H9 (cell line): ENCODE results near the gene TFAP2C. TPM values are rescaled to one million over a fixed set of nuclear protein-coding genes. Genes with fewer than 3 reads are reported as not detected.
A peak's percentile ranks its signal among the peaks of the same experiment; 100 is the strongest.

Experiments
- DNase-seq: peaks from one replicate; pipeline ENCODE4 v3.0.0-alpha.2; 2017
- H2AFZ ChIP-seq: one replicate; pipeline ENCODE4 v1.6.1; 2013; ENCODE audit warnings: mild to moderate bottlenecking, low read length, control low read depth, moderate library complexity
- H2AK5ac ChIP-seq: 2 replicates; pipeline ENCODE4 v1.6.1; 2013; ENCODE audit warnings: low read length, control low read depth, mixed read lengths; ENCODE audit not compliant: insufficient read length
- H2BK120ac ChIP-seq: one replicate; pipeline ENCODE4 v1.6.1; 2013; ENCODE audit warnings: low read depth, mild to moderate bottlenecking, low read length, control low read depth, inconsistent platforms; ENCODE audit not compliant: poor library complexity, severe bottlenecking
- H2BK12ac ChIP-seq: 2 replicates; pipeline ENCODE4 v1.6.1; 2013; ENCODE audit warnings: low read length, control low read depth, mixed read lengths, low read depth; ENCODE audit not compliant: insufficient read length
- H2BK15ac ChIP-seq: 2 replicates; pipeline ENCODE4 v1.6.1; 2013; ENCODE audit warnings: low read depth, low read length, control low read depth
- H2BK20ac ChIP-seq: one replicate; pipeline ENCODE4 v1.6.1; 2013; ENCODE audit warnings: low read depth, mild to moderate bottlenecking, low read length, control low read depth, inconsistent platforms; ENCODE audit not compliant: poor library complexity, severe bottlenecking
- H2BK5ac ChIP-seq: 2 replicates; pipeline ENCODE4 v1.6.1; 2013; ENCODE audit warnings: low read length, control low read depth, mixed read lengths; ENCODE audit not compliant: insufficient read length
- H3K14ac ChIP-seq: 2 replicates; pipeline ENCODE4 v1.6.1; 2013; ENCODE audit warnings: low read length, control low read depth; ENCODE audit not compliant: insufficient read depth
- H3K18ac ChIP-seq: 2 replicates; pipeline ENCODE4 v1.6.1; 2013; ENCODE audit warnings: low read depth, mild to moderate bottlenecking, mixed read lengths, low read length, control low read depth; ENCODE audit not compliant: insufficient read length
- H3K23ac ChIP-seq: 2 replicates; pipeline ENCODE4 v1.6.1; 2013; ENCODE audit warnings: low read length, control low read depth, mixed read lengths, low read depth; ENCODE audit not compliant: insufficient read length
- H3K23me2 ChIP-seq: 2 replicates; pipeline ENCODE4 v1.6.1; 2013; ENCODE audit warnings: low read depth, mild to moderate bottlenecking, mixed read lengths, low read length, control low read depth; ENCODE audit not compliant: insufficient read length, poor library complexity, severe bottlenecking
- H3K27ac ChIP-seq: 2 replicates; pipeline ENCODE4 v1.5.1; 2013; ENCODE audit warnings: low read length, control low read depth, mixed read lengths, low read depth; ENCODE audit not compliant: insufficient read length
- H3K27me3 ChIP-seq: 2 replicates; pipeline ENCODE4 v1.6.1; 2013; ENCODE audit warnings: low read length, control low read depth, inconsistent platforms; ENCODE audit not compliant: insufficient read depth
- H3K4ac ChIP-seq: 2 replicates; pipeline ENCODE4 v1.6.1; 2013; ENCODE audit warnings: low read depth, mild to moderate bottlenecking, control low read depth, inconsistent platforms, low read length, moderate library complexity
- H3K4me1 ChIP-seq: 2 replicates; pipeline ENCODE4 v1.6.1; 2013; ENCODE audit warnings: low read length, control low read depth, inconsistent platforms; ENCODE audit not compliant: insufficient read depth
- H3K4me2 ChIP-seq: 2 replicates; pipeline ENCODE4 v1.6.1; 2013; ENCODE audit warnings: low read length, control low read depth, mixed read lengths; ENCODE audit not compliant: insufficient read length, insufficient read depth
- H3K56ac ChIP-seq: 2 replicates; pipeline ENCODE4 v1.6.1; 2013; ENCODE audit warnings: low read depth, mild to moderate bottlenecking, mixed read lengths, low read length, control low read depth; ENCODE audit not compliant: insufficient read length
- H3K79me1 ChIP-seq: 2 replicates; pipeline ENCODE4 v1.6.1; 2013; ENCODE audit warnings: low read depth, mild to moderate bottlenecking, moderate library complexity, low read length, control low read depth, inconsistent platforms; ENCODE audit not compliant: insufficient read depth, poor library complexity, severe bottlenecking
- H3K79me2 ChIP-seq: 2 replicates; pipeline ENCODE4 v1.6.1; 2013; ENCODE audit warnings: low read length, control low read depth, inconsistent platforms; ENCODE audit not compliant: insufficient read depth
- H3K9ac ChIP-seq: 2 replicates; pipeline ENCODE4 v1.6.1; 2013; ENCODE audit warnings: low read length, control low read depth, mixed read lengths; ENCODE audit not compliant: insufficient read length; ENCODE audit errors: extremely low read depth
- H3K9me3 ChIP-seq: one replicate; pipeline ENCODE4 v1.6.1; 2013; ENCODE audit warnings: low read depth, low read length, inconsistent platforms; ENCODE audit not compliant: control insufficient read depth
- H3T11ph ChIP-seq: one replicate; pipeline ENCODE4 v1.6.1; 2013; ENCODE audit warnings: mild to moderate bottlenecking, low read length, control low read depth, inconsistent platforms
- H4K20me1 ChIP-seq: one replicate; pipeline ENCODE4 v1.6.1; 2013; ENCODE audit not compliant: control insufficient read depth, insufficient read length, insufficient read depth
- H4K5ac ChIP-seq: 2 replicates; pipeline ENCODE4 v1.6.1; 2013; ENCODE audit warnings: low read depth, mild to moderate bottlenecking, mixed read lengths, low read length, control low read depth; ENCODE audit not compliant: insufficient read length
- H4K8ac ChIP-seq: replicated peaks from 2 replicates; pipeline ENCODE4 v1.6.1; 2013; ENCODE audit warnings: low read length, control low read depth, mixed read lengths, low read depth; ENCODE audit not compliant: insufficient read length
- H4K91ac ChIP-seq: 2 replicates; pipeline ENCODE4 v1.6.1; 2013; ENCODE audit warnings: low read depth, mild to moderate bottlenecking, moderate library complexity, mixed read lengths, low read length, control low read depth; ENCODE audit not compliant: insufficient read length
- H3K27ac Mint-ChIP-seq, 3 experiments: 2 replicates in 2 of 3; 3 replicates in 1 of 3; pipeline ENCODE4 v1.8.0; 2020 to 2021; ENCODE audit warnings: mixed read lengths in 3 of 3, mild to moderate bottlenecking in 1 of 3, moderate library complexity in 1 of 3
- H3K27me3 Mint-ChIP-seq: 2 replicates; pipeline ENCODE4 v1.8.0; 2021; ENCODE audit warnings: low read depth, mild to moderate bottlenecking, moderate library complexity, mixed read lengths
- H3K36me3 Mint-ChIP-seq, 3 experiments: 2 replicates in 2 of 3; 3 replicates in 1 of 3; pipeline ENCODE4 v1.8.0; 2020 to 2021; ENCODE audit warnings: low read depth in 3 of 3, mixed read lengths in 3 of 3; ENCODE audit not compliant: insufficient read depth in 1 of 3
- H3K4me1 Mint-ChIP-seq, 2 experiments: 2 replicates each; pipeline ENCODE4 v1.8.0; 2020; ENCODE audit warnings: mixed read lengths in 2 of 2
- H3K4me3 Mint-ChIP-seq, 2 experiments: 2 replicates in 1 of 2; 3 replicates in 1 of 2; pipeline ENCODE4 v1.8.0; 2020 to 2021; ENCODE audit warnings: mild to moderate bottlenecking in 2 of 2, mixed read lengths in 2 of 2, moderate library complexity in 1 of 2
- H3K9me3 Mint-ChIP-seq, 2 experiments: 2 replicates in 1 of 2; 3 replicates in 1 of 2; pipeline ENCODE4 v1.8.0; 2020; ENCODE audit warnings: mild to moderate bottlenecking in 2 of 2, mixed read lengths in 2 of 2, moderate library complexity in 1 of 2
- WGBS: extraction: QIAGEN DNeasy Blood & Tissue Kit; methylation state at CpG from one replicate; pipeline ENCODE4 v1.1.7; 2013; ENCODE audit warnings: missing lambda C conversion rate, low lambda C conversion rate, mixed read lengths; ENCODE audit not compliant: insufficient read length; ENCODE audit errors: extremely low coverage; 5-methylcytosine and 5-hydroxymethylcytosine counted together
- total RNA-seq: library from RNA; stranded (reverse); gene quantifications from 2 replicates; pipeline ENCODE4 v1.2.1, GENCODE V29; 2021
- TF ChIP-seq, protein P1 (sequence below): fragments of 200-600 bp; sonication (generic); conservative IDR thresholded peaks from 3 replicates; pipeline ENCODE4 v1.8.0; 2021; ENCODE audit warnings: antibody characterized with exemption, mild to moderate bottlenecking

Gene TFAP2C
- total RNA-seq, 1 experiment from 2014 or later, result 24.3 TPM

DNA sequence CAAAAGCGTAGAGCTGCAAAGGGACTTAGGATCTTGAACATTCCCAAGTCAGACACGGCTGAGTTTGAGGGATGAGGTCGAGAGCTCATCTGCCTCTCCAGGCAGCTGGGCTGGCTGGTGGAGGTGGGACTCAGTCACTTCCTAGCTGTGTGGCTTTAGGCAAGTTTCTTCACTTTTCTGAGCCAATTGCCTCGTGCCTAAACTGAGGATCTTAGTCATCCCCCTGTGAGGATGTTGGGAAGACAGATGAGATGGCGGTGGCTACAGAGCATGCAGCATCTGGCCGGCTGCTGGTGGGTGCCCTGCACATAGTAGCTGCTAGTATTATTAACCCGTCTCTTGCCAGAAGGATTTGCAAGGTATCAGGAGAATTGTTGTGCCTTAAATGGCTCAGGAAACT is 27.5 kb downstream of the TFAP2C start:
- H3K79me2 ChIP-seq, result no peaks in the 10 kb centered on the region
- H3K9me3 Mint-ChIP-seq, result peaks cover 0 to 3% of the 10 kb centered on the region in 2 experiments; a peak in 1 of 5 replicates
- WGBS, result no CpG with 5 or more reads among the region's 7 CpGs

More for the DNA sequence above, 27.5 kb downstream of the TFAP2C start:
- no peak overlapping the region for H4K91ac ChIP-seq
- no peak overlapping the region for H4K5ac ChIP-seq
- no peak overlapping the region for H3K18ac ChIP-seq
- H3K4ac ChIP-seq, result no peak overlapping the region
- H3T11ph ChIP-seq, result no peak overlapping the region
- H3K27me3 ChIP-seq, result no peaks in the 10 kb centered on the region
- H4K20me1 ChIP-seq, result no peaks in the 10 kb centered on the region
- Mint-ChIP-seq H3K27ac (peak overlapping the region in 2 of 3 experiments; percentile 18 to 54; a peak in 1 of 7 replicates), H3K36me3 (peaks cover 0 to 6% (median 0%) of the 10 kb centered on the region in 3 experiments; a peak in 2 of 7 replicates), H3K4me3 (no peak overlapping the region), H3K4me1 (peaks cover 4 to 5% of the 10 kb centered on the region in 2 experiments; a peak in 2 of 4 replicates), H3K27me3 (no peaks in the 10 kb centered on the region; the same call in 1 of the 2 replicates)
- H3K56ac ChIP-seq, result no peak overlapping the region
- no peak overlapping the region for H3K23ac ChIP-seq
- no peak overlapping the region for H2BK12ac ChIP-seq
- H2BK15ac ChIP-seq, result no peak overlapping the region
- H4K8ac ChIP-seq, result no peak overlapping the region
- H3K9ac ChIP-seq, result no peak overlapping the region
- H2AFZ ChIP-seq, result no peak overlapping the region
- no peak for DNase-seq
- H2BK120ac ChIP-seq, result no peak overlapping the region
- H2BK20ac ChIP-seq, result no peak overlapping the region
- no peak overlapping the region for H3K4me2 ChIP-seq
- no peak overlapping the region for H3K27ac ChIP-seq
- H2BK5ac ChIP-seq, result no peak overlapping the region
- TF ChIP-seq, protein P1, sequence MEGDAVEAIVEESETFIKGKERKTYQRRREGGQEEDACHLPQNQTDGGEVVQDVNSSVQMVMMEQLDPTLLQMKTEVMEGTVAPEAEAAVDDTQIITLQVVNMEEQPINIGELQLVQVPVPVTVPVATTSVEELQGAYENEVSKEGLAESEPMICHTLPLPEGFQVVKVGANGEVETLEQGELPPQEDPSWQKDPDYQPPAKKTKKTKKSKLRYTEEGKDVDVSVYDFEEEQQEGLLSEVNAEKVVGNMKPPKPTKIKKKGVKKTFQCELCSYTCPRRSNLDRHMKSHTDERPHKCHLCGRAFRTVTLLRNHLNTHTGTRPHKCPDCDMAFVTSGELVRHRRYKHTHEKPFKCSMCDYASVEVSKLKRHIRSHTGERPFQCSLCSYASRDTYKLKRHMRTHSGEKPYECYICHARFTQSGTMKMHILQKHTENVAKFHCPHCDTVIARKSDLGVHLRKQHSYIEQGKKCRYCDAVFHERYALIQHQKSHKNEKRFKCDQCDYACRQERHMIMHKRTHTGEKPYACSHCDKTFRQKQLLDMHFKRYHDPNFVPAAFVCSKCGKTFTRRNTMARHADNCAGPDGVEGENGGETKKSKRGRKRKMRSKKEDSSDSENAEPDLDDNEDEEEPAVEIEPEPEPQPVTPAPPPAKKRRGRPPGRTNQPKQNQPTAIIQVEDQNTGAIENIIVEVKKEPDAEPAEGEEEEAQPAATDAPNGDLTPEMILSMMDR, result no peak
- H3K9me3 ChIP-seq, result no peaks in the 10 kb centered on the region
- H3K4me1 ChIP-seq, result no peaks in the 10 kb centered on the region
- no peak overlapping the region for H3K14ac ChIP-seq
- no peaks in the 10 kb centered on the region for H3K23me2 ChIP-seq
- no peaks in the 10 kb centered on the region for H3K79me1 ChIP-seq
- H2AK5ac ChIP-seq, result no peak overlapping the region
